GM10248 (cell line): ENCODE results near the gene RPN2.
A peak's percentile ranks its signal among the peaks of the same experiment; 100 is the strongest.

Source experiments
- CTCF ChIA-PET: fragments of 300-600 bp; sonication (Branson Sonifier 250); formaldehyde crosslinking; extraction: SDS; loops from one replicate; lab custom pipeline; 2021; ENCODE audit warnings: antibody characterized with exemption; lab: Yijun Ruan, JAX
- POLR2A ChIA-PET: fragments of 350-650 bp; sonication (Branson Sonifier 250); formaldehyde crosslinking; extraction: SDS; loops from one replicate; lab custom pipeline; 2020; ENCODE audit warnings: antibody characterized with exemption; lab: Yijun Ruan, JAX
- DNase-seq: peaks from one replicate; pipeline ENCODE4 v3.0.0; 2012; ENCODE audit errors: extremely low spot score
- TF ChIP-seq, protein P1 (sequence below): IDR thresholded peaks from 2 replicates; pipeline ENCODE4 v1.5.1; 2012; ENCODE audit warnings: mild to moderate bottlenecking, low read depth; ENCODE audit errors: extremely low read depth, missing control alignments, control extremely low read depth

Gene RPN2

DNA sequence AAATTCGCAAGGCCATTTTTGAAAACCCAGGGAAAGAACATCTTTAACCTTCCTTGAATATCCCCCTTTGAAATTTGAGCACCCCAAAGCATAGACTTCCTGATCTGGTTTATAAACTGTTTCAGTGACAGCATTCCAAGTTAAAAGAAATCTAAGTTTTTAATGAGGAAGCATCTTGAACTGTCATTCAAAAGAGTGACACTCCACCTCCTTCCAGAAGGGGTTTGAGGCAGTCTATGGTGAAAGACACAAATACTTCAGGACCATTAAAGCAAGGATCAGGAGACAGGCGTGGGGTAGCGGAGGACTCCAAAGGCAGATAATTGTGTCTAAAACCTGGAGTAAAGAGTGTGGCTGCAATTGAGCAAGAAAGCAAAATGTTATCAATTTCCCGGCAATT lies 81.8 kb downstream of the RPN2 start:
- TF ChIP-seq, protein P1, sequence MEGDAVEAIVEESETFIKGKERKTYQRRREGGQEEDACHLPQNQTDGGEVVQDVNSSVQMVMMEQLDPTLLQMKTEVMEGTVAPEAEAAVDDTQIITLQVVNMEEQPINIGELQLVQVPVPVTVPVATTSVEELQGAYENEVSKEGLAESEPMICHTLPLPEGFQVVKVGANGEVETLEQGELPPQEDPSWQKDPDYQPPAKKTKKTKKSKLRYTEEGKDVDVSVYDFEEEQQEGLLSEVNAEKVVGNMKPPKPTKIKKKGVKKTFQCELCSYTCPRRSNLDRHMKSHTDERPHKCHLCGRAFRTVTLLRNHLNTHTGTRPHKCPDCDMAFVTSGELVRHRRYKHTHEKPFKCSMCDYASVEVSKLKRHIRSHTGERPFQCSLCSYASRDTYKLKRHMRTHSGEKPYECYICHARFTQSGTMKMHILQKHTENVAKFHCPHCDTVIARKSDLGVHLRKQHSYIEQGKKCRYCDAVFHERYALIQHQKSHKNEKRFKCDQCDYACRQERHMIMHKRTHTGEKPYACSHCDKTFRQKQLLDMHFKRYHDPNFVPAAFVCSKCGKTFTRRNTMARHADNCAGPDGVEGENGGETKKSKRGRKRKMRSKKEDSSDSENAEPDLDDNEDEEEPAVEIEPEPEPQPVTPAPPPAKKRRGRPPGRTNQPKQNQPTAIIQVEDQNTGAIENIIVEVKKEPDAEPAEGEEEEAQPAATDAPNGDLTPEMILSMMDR: no peak
- ChIA-PET POLR2A (no interaction called here), CTCF (interaction anchor here (1.5 to 3.0 kb wide), 2 partner anchors 8 to 274 kb away, joined by 4 to 26 read pairs; no protein-coding TSS in a partner anchor)
- DNase-seq: no peak

- DNase-seq: no peak
- ChIA-PET POLR2A (no interaction called here), CTCF (interaction anchor here (1.0 to 1.2 kb wide), 2 partner anchors 272 to 731 kb away, joined by 3 to 5 read pairs; no protein-coding TSS in a partner anchor)
- TF ChIP-seq, protein P1: no peak
These were observed 82.6 kb downstream of the RPN2 start, which contains the start of gene GHRH for GRCh38 chr20:37261714-37262113. Gene GHRH (minus strand): TSS chr20:37261814. CDS start chr20:37256889, 4,925 bp downstream.

DNA sequence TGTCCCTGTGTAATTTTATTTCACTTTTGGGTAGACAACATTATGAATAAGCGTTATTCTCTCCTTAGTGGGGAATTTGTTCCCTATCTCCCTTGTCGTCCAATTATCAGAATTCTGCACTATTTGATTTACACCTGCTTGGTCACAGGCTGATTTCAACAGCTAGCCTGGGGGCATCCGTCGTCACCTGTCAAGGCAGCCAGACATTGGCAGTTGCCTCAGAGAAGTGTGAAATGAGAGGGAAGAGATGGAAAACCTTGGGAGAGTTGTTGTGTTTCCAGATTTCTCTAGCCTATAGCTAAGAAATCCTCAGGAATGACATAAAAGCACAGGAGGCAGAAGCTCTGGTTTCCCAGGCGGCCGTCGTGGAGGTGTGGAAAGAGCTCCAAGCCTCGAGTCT lies 83.4 kb downstream of the RPN2 start:
- no peak for DNase-seq
- POLR2A ChIA-PET: no interaction called here
- TF ChIP-seq, protein P1: no peak
- CTCF ChIA-PET: interaction anchor here (0.9 to 1.2 kb wide), 3 partner anchors 272 to 731 kb away, joined by 3 to 5 read pairs (median 3); no protein-coding TSS in a partner anchor

GRCh38 chr20:37263686-37264085 lies 84.6 kb downstream of the RPN2 start:
- ChIA-PET POLR2A (no interaction called here), CTCF (interaction anchor here (0.6 to 11.5 kb wide), 4 partner anchors 21 to 269 kb away, joined by 3 to 153 read pairs (median 113); partner anchors contain the start of genes BLCAP and MANBAL)
- no peak for DNase-seq
- TF ChIP-seq, protein P1: no peak

DNA sequence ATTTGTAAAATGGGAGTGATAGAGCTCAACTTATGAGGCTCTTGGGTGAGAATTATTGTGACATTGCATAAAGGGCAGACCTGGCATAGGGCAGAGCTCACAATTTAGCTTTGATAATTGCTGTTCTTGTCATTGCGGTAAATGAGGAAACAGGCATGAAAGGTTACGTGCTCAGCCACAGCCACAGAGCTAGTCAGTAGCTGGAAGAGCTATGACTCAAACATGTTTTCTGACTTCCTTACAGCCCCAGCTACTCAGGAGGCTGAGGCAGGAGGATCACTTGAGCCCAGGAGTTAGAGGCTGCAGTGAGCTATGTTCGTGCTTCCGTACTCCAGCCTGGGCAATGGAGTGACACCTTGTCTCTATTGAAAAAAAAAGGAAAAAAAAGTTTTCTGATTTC lies 86.0 kb downstream of the RPN2 start:
- POLR2A ChIA-PET: no interaction called here
- peak; percentile 56 for DNase-seq
- TF ChIP-seq, protein P1: no peak
- CTCF ChIA-PET: interaction anchor here (1.1 to 11.5 kb wide), 7 partner anchors 10 to 267 kb away, joined by 3 to 153 read pairs (median 4); partner anchors contain the start of genes BLCAP and MANBAL

GRCh38 chr20:37266940-37267666 lies 88.0 kb downstream of the RPN2 start:
- ChIA-PET POLR2A (no interaction called here), CTCF (interaction anchor here (0.9 to 11.5 kb wide), 6 partner anchors 8 to 265 kb away, joined by 3 to 153 read pairs (median 68); partner anchors contain the start of genes BLCAP and MANBAL)
- TF ChIP-seq, protein P1: no peak

More at GRCh38 chr20:37266940-37267666, 88.0 kb downstream of the RPN2 start:
- DNase-seq: no peak
